IMR-90 (cell line): Measurements from ENCODE around the gene C1QL1. TPM values are rescaled to one million over a fixed set of nuclear protein-coding genes. Genes with fewer than 3 reads are reported as not detected.

ENCODE experiments used
- ATAC-seq: fragments of 200-7000 bp; cut with Tn5 transposase; 2 replicates; pipeline ENCODE4 v1.9.1; 2020; ENCODE audit warnings: low read depth, mild to moderate bottlenecking, moderate library complexity
- BruUV-seq: library from RNA; stranded (reverse); fragments of 400-500 nt; replicated peaks from 2 replicates; lab custom pipeline; 2021; lab: Mats Ljungman, UMichigan
- CTCF ChIA-PET: fragments of 300-600 bp; formaldehyde crosslinking; extraction: SDS; loops from one replicate; lab custom pipeline; 2021; ENCODE audit warnings: antibody characterized with exemption; lab: Yijun Ruan, JAX
- POLR2A ChIA-PET: fragments of 300-600 bp; sonication (Branson Sonifier 250); formaldehyde crosslinking; loops from one replicate; lab custom pipeline; 2022; ENCODE audit warnings: antibody characterized with exemption; ENCODE audit not compliant: unreplicated experiment; lab: Charles Lee
- DNase-seq: peaks from one replicate; pipeline ENCODE4 v3.0.0; 2013
- H2AFZ ChIP-seq: replicated peaks from 2 replicates; pipeline ENCODE3; 2013; ENCODE audit warnings: low read length, mild to moderate bottlenecking; ENCODE audit not compliant: poor library complexity
- H2AK5ac ChIP-seq: 2 replicates; pipeline ENCODE4 v1.6.1; 2013; ENCODE audit warnings: low read depth, low read length, inconsistent platforms
- H2AK9ac ChIP-seq: replicated peaks from 2 replicates; pipeline ENCODE3; 2013; ENCODE audit warnings: mild to moderate bottlenecking, low read depth, low read length, moderate library complexity; ENCODE audit not compliant: poor library complexity
- H2BK120ac ChIP-seq: 2 replicates; pipeline ENCODE4 v1.6.1; 2013; ENCODE audit warnings: low read depth, low read length, inconsistent platforms
- H2BK15ac ChIP-seq: 3 replicates; pipeline ENCODE4 v1.6.1; 2013; ENCODE audit warnings: low read depth, low read length, inconsistent platforms
- H2BK20ac ChIP-seq: 2 replicates; pipeline ENCODE4 v1.6.1; 2013; ENCODE audit warnings: low read depth, mild to moderate bottlenecking, inconsistent platforms, low read length, moderate library complexity
- H2BK5ac ChIP-seq: 2 replicates; pipeline ENCODE4 v1.6.1; 2013; ENCODE audit warnings: mild to moderate bottlenecking, low read depth, low read length, inconsistent platforms; ENCODE audit not compliant: poor library complexity, severe bottlenecking
- H3K14ac ChIP-seq: replicated peaks from 2 replicates; pipeline ENCODE4 v1.6.1; 2013; ENCODE audit warnings: low read depth, low read length, inconsistent platforms
- H3K18ac ChIP-seq: 2 replicates; pipeline ENCODE4 v1.6.1; 2013; ENCODE audit warnings: low read depth, low read length, control low read depth
- H3K23ac ChIP-seq: 2 replicates; pipeline ENCODE4 v1.6.1; 2013; ENCODE audit warnings: low read depth, low read length, inconsistent platforms
- H3K27ac ChIP-seq: 2 replicates; pipeline ENCODE4 v1.5.1; 2013; ENCODE audit warnings: mild to moderate bottlenecking, control low read depth, low read length; ENCODE audit not compliant: insufficient read depth
- H3K27me3 ChIP-seq: 2 replicates; pipeline ENCODE4 v1.6.1; 2013; ENCODE audit warnings: low read length; ENCODE audit not compliant: control insufficient read depth, insufficient read depth
- H3K36me3 ChIP-seq: 2 replicates; pipeline ENCODE4 v1.6.1; 2013; ENCODE audit warnings: low read length, mixed read lengths; ENCODE audit not compliant: control insufficient read depth, insufficient read depth
- H3K4ac ChIP-seq: 2 replicates; pipeline ENCODE4 v1.6.1; 2013; ENCODE audit warnings: low read depth, low read length, inconsistent platforms
- H3K4me1 ChIP-seq: 2 replicates; pipeline ENCODE4 v1.6.1; 2013; ENCODE audit warnings: low read length, mixed read lengths; ENCODE audit not compliant: control insufficient read depth, insufficient read depth
- H3K4me2 ChIP-seq: 2 replicates; pipeline ENCODE4 v1.6.1; 2013; ENCODE audit warnings: low read depth, mild to moderate bottlenecking, control low read depth, low read length, moderate library complexity
- H3K4me3 ChIP-seq: 2 replicates; pipeline ENCODE4 v1.5.1; 2013; ENCODE audit warnings: low read depth, mild to moderate bottlenecking, control low read depth, low read length, moderate library complexity; ENCODE audit not compliant: insufficient read depth
- H3K56ac ChIP-seq: 2 replicates; pipeline ENCODE4 v1.6.1; 2013; ENCODE audit warnings: low read length, inconsistent platforms; ENCODE audit not compliant: insufficient read depth; ENCODE audit errors: extremely low read depth
- H3K79me1 ChIP-seq, 2 experiments: 2 replicates each; pipeline ENCODE4 v1.6.1; 2013; ENCODE audit warnings: low read length in 2 of 2, inconsistent platforms in 1 of 2, low read depth in 1 of 2
- H3K9ac ChIP-seq: 2 replicates; pipeline ENCODE4 v1.6.1; 2013; ENCODE audit warnings: low read depth, low read length, control low read depth
- H3K9me1 ChIP-seq: 2 replicates; pipeline ENCODE4 v1.6.1; 2013; ENCODE audit warnings: low read length, inconsistent platforms; ENCODE audit not compliant: insufficient read depth
- H3K9me3 ChIP-seq: 2 replicates; pipeline ENCODE4 v1.6.1; 2013; ENCODE audit warnings: low read length; ENCODE audit not compliant: control insufficient read depth, insufficient read depth
- H4K20me1 ChIP-seq: 2 replicates; pipeline ENCODE4 v1.6.1; 2013; ENCODE audit warnings: low read length, inconsistent platforms; ENCODE audit not compliant: insufficient read depth
- H4K5ac ChIP-seq: 2 replicates; pipeline ENCODE4 v1.6.1; 2013; ENCODE audit warnings: mild to moderate bottlenecking, low read depth, low read length, control low read depth
- H4K8ac ChIP-seq, 2 experiments: 2 replicates each; pipeline ENCODE4 v1.6.1; 2013; ENCODE audit warnings: low read depth in 2 of 2, low read length in 2 of 2, control low read depth in 1 of 2, inconsistent platforms in 1 of 2
- H4K91ac ChIP-seq: 2 replicates; pipeline ENCODE4 v1.6.1; 2013; ENCODE audit warnings: low read depth, low read length, inconsistent platforms; ENCODE audit not compliant: insufficient read depth
- BHLHE40 ChIP-seq: fragments of 150-350 bp; IDR thresholded peaks from 2 replicates; pipeline ENCODE4 v1.6.1; 2016; ENCODE audit warnings: mild to moderate bottlenecking, low read depth, low read length
- CEBPB ChIP-seq: IDR thresholded peaks from 2 replicates; pipeline ENCODE4 v1.6.1; 2012; ENCODE audit warnings: low read depth, low read length, improper control_type of control experiment
- CHD1 ChIP-seq: IDR thresholded peaks from 2 replicates; pipeline ENCODE4 v1.6.1; 2012; ENCODE audit warnings: low read depth, low read length, improper control_type of control experiment
- CTCF ChIP-seq: conservative IDR thresholded peaks from 2 replicates; pipeline ENCODE4 v1.5.1; 2012; ENCODE audit warnings: mild to moderate bottlenecking, low read depth, low read length, improper control_type of control experiment
- ELK1 ChIP-seq: fragments of 150-350 bp; IDR thresholded peaks from 2 replicates; pipeline ENCODE4 v1.6.1; 2016; ENCODE audit warnings: low read depth, mild to moderate bottlenecking, low read length, moderate library complexity, borderline replicate concordance
- FOS ChIP-seq: fragments of 150-350 bp; IDR thresholded peaks from 2 replicates; pipeline ENCODE4 v1.6.1; 2016; ENCODE audit warnings: low read depth, low read length
- MAFK ChIP-seq: IDR thresholded peaks from 2 replicates; pipeline ENCODE4 v1.6.1; 2012; ENCODE audit warnings: low read depth, low read length, improper control_type of control experiment
- MAZ ChIP-seq: IDR thresholded peaks from 2 replicates; pipeline ENCODE4 v1.6.1; 2012; ENCODE audit warnings: low read depth, mild to moderate bottlenecking, low read length, improper control_type of control experiment, moderate library complexity, borderline replicate concordance
- MXI1 ChIP-seq: IDR thresholded peaks from 2 replicates; pipeline ENCODE4 v1.6.1; 2012; ENCODE audit warnings: low read depth, mild to moderate bottlenecking, low read length, moderate library complexity, borderline replicate concordance
- NFE2L2 ChIP-seq: fragments of 150-350 bp; IDR thresholded peaks from 2 replicates; pipeline ENCODE4 v1.6.1; 2016; ENCODE audit warnings: low read depth, mild to moderate bottlenecking, low read length
- POLR2A ChIP-seq: IDR thresholded peaks from 2 replicates; pipeline ENCODE4 v1.6.1; 2012; ENCODE audit warnings: mild to moderate bottlenecking, low read depth, low read length
- RAD21 ChIP-seq: IDR thresholded peaks from 2 replicates; pipeline ENCODE4 v1.6.1; 2012; ENCODE audit warnings: low read length, improper control_type of control experiment
- RCOR1 ChIP-seq: IDR thresholded peaks from 2 replicates; pipeline ENCODE4 v1.6.1; 2012; ENCODE audit warnings: mild to moderate bottlenecking, low read length, improper control_type of control experiment; ENCODE audit not compliant: insufficient replicate concordance
- RFX5 ChIP-seq: IDR thresholded peaks from 2 replicates; pipeline ENCODE4 v1.8.0; 2012; ENCODE audit warnings: low read depth, mild to moderate bottlenecking, low read length, moderate library complexity
- SMC3 ChIP-seq: fragments of 150-350 bp; IDR thresholded peaks from 2 replicates; pipeline ENCODE4 v1.6.1; 2016; ENCODE audit warnings: low read depth, mild to moderate bottlenecking, antibody characterized with exemption, low read length, moderate library complexity
- USF2 ChIP-seq: fragments of 150-350 bp; IDR thresholded peaks from 2 replicates; pipeline ENCODE4 v1.6.1; 2017; ENCODE audit warnings: mild to moderate bottlenecking, antibody characterized with exemption, low read length, low read depth
- WGBS, 2 experiments: methylation state at CpG; one replicate each; pipeline versions ENCODE4 v1.1.5 to v1.1.7; 2013; ENCODE audit warnings: missing lambda C conversion rate in 2 of 2; ENCODE audit not compliant: insufficient read length in 1 of 2; ENCODE audit errors: extremely low coverage in 2 of 2; 5-methylcytosine and 5-hydroxymethylcytosine counted together
- dilution Hi-C: fragments of 300-500 bp; cut with HindIII; formaldehyde crosslinking; loops from one replicate; pipeline ENCODE4 v1.14.3; 2018; ENCODE audit warnings: low sequenced_read_pairs; ENCODE audit not compliant: unreplicated experiment
- in situ Hi-C: fragments of 300-500 bp; cut with MboI; formaldehyde crosslinking; loops from 3 replicates; pipeline ENCODE4 v1.14.3; 2019; ENCODE audit warnings: low sequenced_read_pairs, inconsistent platforms, mixed read lengths
- intact Hi-C: fragments of 100-400 bp; cut with micrococcal nuclease; formaldehyde crosslinking; loops from 2 replicates; pipeline ENCODE4 v1.10.0; 2022
- polyA plus RNA-seq, 3 experiments: library from polyadenylated mRNA; depleted of rRNA; stranded (reverse); fragments of >200 nt; gene quantifications; 2 replicates each; pipeline ENCODE4 v1.2.3, GENCODE V29; 2012; ENCODE audit warnings: low replicate concordance in 1 of 3
- total RNA-seq: library from RNA; depleted of rRNA; stranded (reverse); fragments of >200 nt; gene quantifications from 2 replicates; pipeline ENCODE4 v1.2.3, GENCODE V29; 2012

C1QL1 gene
- total and polyA plus RNA-seq, 2 of the 4 experiments (the other 2 are of a cell fraction) = 0.18 to 0.84 TPM

- Histone ChIP-seq H3K56ac (no peak overlapping the region), H3K23ac (no peak overlapping the region), H3K18ac (no peak overlapping the region), H3K36me3 (no peaks in the 10 kb centered on the region), H2BK20ac (no peak overlapping the region), H2BK5ac (no peak overlapping the region), H3K14ac (no peak overlapping the region), H2BK15ac (no peak overlapping the region), H3K9me3 (no peaks in the 10 kb centered on the region), H2BK120ac (no peak overlapping the region), H4K8ac (no peak overlapping the region), H2AK9ac (no peak overlapping the region), H3K27ac (no peak overlapping the region), H3K9me1 (no peaks in the 10 kb centered on the region), H3K4me1 (peaks cover 2% of the 10 kb centered on the region; the same call in 1 of the 2 replicates), H4K91ac (no peak overlapping the region), H4K5ac (no peak overlapping the region), H3K27me3 (peaks cover 21% of the 10 kb centered on the region), H3K4ac (no peak overlapping the region), H2AFZ (no peak overlapping the region), H2AK5ac (no peak overlapping the region), H3K79me1 (no peaks in the 10 kb centered on the region), H3K4me2 (no peak overlapping the region), H4K20me1 (no peaks in the 10 kb centered on the region), H3K9ac (no peak overlapping the region), H3K4me3 (no peak overlapping the region)
- ChIA-PET CTCF (no interaction called here), POLR2A (no interaction called here)
- ATAC-seq = no peak
- no peak for DNase-seq
- WGBS, 2 experiments = no CpG with 5 or more reads among the region's 10 CpGs
- intact Hi-C loops (no loop called here), in situ Hi-C loops (no loop called here), dilution Hi-C loops (no loop called here)
- TF ChIP-seq FOS (no peak), USF2 (no peak), NFE2L2 (no peak), RFX5 (no peak), MXI1 (no peak), RCOR1 (no peak), CTCF (no peak), SMC3 (no peak), ELK1 (no peak), MAZ (no peak), BHLHE40 (no peak), CEBPB (no peak), POLR2A (no peak), MAFK (no peak), RAD21 (no peak), CHD1 (no peak)
- BruUV-seq = no TSS peak
Observed at GRCh38 chr17:44990994-44991393, 22.9 kb upstream of the C1QL1 start.
